ENCODE data around the gene TOGARAM2.
"Not testable (repeated sequence)": the region's sequence is repeated elsewhere in the genome, so short reads cannot be mapped to it uniquely, and the experiment has no call there.

Gene TOGARAM2

GRCh38 chr2:29079887-29080286, 98.8 kb downstream of the TOGARAM2 start:
- DNase-seq = no peak

GRCh38 chr2:29080886-29081743, 100.0 kb downstream of the TOGARAM2 start:
- DNase-seq = no peak

- no peak for DNase-seq
Measured at GRCh38 chr2:29082804-29083495, 101.9 kb downstream of the TOGARAM2 start.

- no peak for DNase-seq
Measured at GRCh38 chr2:29084554-29084953, 103.5 kb downstream of the TOGARAM2 start.

GRCh38 chr2:29090311-29090710, 109.2 kb downstream of the TOGARAM2 start:
- DNase-seq = not testable (repeated sequence)

- DNase-seq = no peak
Measured at GRCh38 chr2:29096969-29097368, 115.9 kb downstream of the TOGARAM2 start.

GRCh38 chr2:29097569-29097968, 116.5 kb downstream of the TOGARAM2 start:
- no peak for DNase-seq

GRCh38 chr2:29100564-29100963, 119.5 kb downstream of the TOGARAM2 start:
- no peak for DNase-seq
